ENCODE data around the gene RSL24D1. TPM values are rescaled to one million over a fixed set of nuclear protein-coding genes. Genes with fewer than 3 reads are reported as not detected.

The RSL24D1 gene
- total and polyA plus RNA-seq, 2 of the 13 experiments (the other 11 are each of a cell fraction or from before 2014, with no cell fraction given) = 58.8 to 100.0 TPM

GRCh38 chr15:55221090-55222011, 24.6 kb upstream of the RSL24D1 start (continued):
- no peak for TF ChIP-seq ZBTB44 (CRISPR knock-in tag; IDR thresholded peaks at IDR 0.05)
- TF ChIP-seq ZNF883 (CRISPR knock-in tag; IDR thresholded peaks at IDR 0.05; ENCODE audit: not compliant biosample characterization) = no peak
- TF ChIP-seq ZNF850 (CRISPR knock-in tag; conservative IDR thresholded peaks at IDR 0.05) = no peak
- no peak for TF ChIP-seq SCMH1 (CRISPR knock-in tag; IDR thresholded peaks at IDR 0.05; ENCODE audit: borderline replicate concordance)
- peak; percentile 71 for TF ChIP-seq ATF2 (CRISPR knock-in tag; IDR thresholded peaks at IDR 0.05)
- no peak for TF ChIP-seq ZBTB3 (CRISPR knock-in tag; IDR thresholded peaks at IDR 0.05; ENCODE audit: borderline replicate concordance, low read depth)
- no peak for TF ChIP-seq SOX6 (IDR thresholded peaks at IDR 0.05)
- TF ChIP-seq SOX6 (CRISPR knock-in tag; IDR thresholded peaks at IDR 0.05) = peak; percentile 58; the same call in 1 of the 2 replicates
- TF ChIP-seq RAD51 (IDR thresholded peaks at IDR 0.05; ENCODE audit: borderline replicate concordance) = no peak
- TF ChIP-seq FOXA3 (CRISPR knock-in tag; IDR thresholded peaks at IDR 0.05) = peak; percentile 67
- TF ChIP-seq HDAC6 (IDR thresholded peaks at IDR 0.05; ENCODE audit: low read depth, low read length) = no peak
- TF ChIP-seq POLR2G (IDR thresholded peaks at IDR 0.05; ENCODE audit: low read depth, low read length) = no peak
- TF ChIP-seq ZNF224 (CRISPR knock-in tag; IDR thresholded peaks at IDR 0.05) = no peak
- TF ChIP-seq DRAP1 (CRISPR knock-in tag; IDR thresholded peaks at IDR 0.05) = no peak
- TF ChIP-seq SSRP1 (CRISPR knock-in tag; IDR thresholded peaks at IDR 0.05) = 0 out of 2 replicates have a peak, but pooled peaks have one; percentile 67
- TF ChIP-seq ZNF646 (CRISPR knock-in tag; IDR thresholded peaks at IDR 0.05) = no peak
- no peak for TF ChIP-seq DPF2 (CRISPR knock-in tag; IDR thresholded peaks at IDR 0.05; ENCODE audit: borderline replicate concordance, low read depth)
- no peak for TF ChIP-seq SOX13 (IDR thresholded peaks at IDR 0.05)
- TF ChIP-seq SOX13 (CRISPR knock-in tag; conservative IDR thresholded peaks at IDR 0.05 in 1 of 2, IDR thresholded peaks at IDR 0.05 in 1 of 2) = peak in 1 of 2 experiments; percentile 51; a peak in 2 of 4 replicates
- no peak for TF ChIP-seq ZNF501 (CRISPR knock-in tag; IDR thresholded peaks at IDR 0.05)

All from HepG2 (cell line).